ENCODE measurements around the gene TRABD2B. TPM values are rescaled to one million over a fixed set of nuclear protein-coding genes. Genes with fewer than 3 reads are reported as not detected.
A peak's percentile ranks its signal among the peaks of the same experiment; 100 is the strongest.

The TRABD2B gene
- total RNA-seq, 1 experiment from 2014 or later, result 0.05 TPM

- TF ChIP-seq ATF3 (IDR thresholded peaks at IDR 0.05) (no peak), YY1 (IDR thresholded peaks at IDR 0.05; ENCODE audit: extremely low read depth, insufficient replicate concordance, low read depth, low read length) (no peak)
Observed at GRCh38 chr1:47907177-47907528, 90.0 kb downstream of the TRABD2B start (continued).

DNA sequence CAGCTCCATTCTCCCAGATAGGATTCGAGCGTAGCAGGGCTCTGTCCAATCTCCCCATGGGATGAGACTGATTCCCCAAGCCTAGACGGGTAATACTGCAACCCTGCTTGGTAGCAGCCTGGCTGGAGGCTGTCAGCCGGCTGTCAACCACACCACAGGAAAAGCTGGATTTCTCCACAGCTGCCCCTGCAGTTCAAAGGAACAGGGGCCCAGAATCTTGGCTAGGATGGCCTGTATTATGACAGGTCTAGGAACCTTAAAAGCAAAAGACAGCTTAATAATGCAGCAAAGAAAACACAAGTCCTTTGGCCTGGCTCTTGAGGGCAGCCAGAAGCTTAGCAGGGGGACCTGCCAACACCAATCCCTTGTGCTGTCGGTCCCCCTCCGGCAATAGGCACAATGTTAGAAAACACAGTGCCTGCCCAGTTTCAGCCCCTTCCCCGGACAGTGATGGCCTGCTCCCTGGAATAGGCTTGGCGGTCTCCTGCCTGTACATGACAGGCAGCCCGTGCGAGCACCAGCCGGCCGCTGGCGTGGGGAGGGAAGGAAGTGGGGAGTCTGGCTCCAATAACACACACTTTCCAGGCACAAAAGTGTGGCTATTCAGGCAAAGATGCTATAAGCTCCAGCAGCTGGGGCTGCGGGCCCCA lies 90.5 kb downstream of the TRABD2B start:
- Histone ChIP-seq H3K9me2 (ENCODE audit: insufficient read depth) (no peaks in the 10 kb centered on the region), H2AFZ (ENCODE audit: low read depth, low read length, poor library complexity, severe bottlenecking) (no peak overlapping the region), H3K9ac (ENCODE audit: low read length) (no peak overlapping the region), H3K4me2 (ENCODE audit: low read length) (peak overlapping the region; percentile 2; the same call in 1 of the 2 replicates), H3K27me3 (ENCODE audit: insufficient read depth, low read length) (peaks cover 6% of the 10 kb centered on the region; the same call in 1 of the 2 replicates), H3K36me3 (ENCODE audit: control insufficient read depth in 1 of 2, insufficient read depth in 2 of 2, low read length in 2 of 2) (no peaks in the 10 kb centered on the region), H3K27ac (ENCODE audit: low read depth, low read length) (no peak overlapping the region), H3K79me2 (ENCODE audit: insufficient read depth, low read length) (no peaks in the 10 kb centered on the region), H4K20me1 (ENCODE audit: insufficient read depth) (no peaks in the 10 kb centered on the region), H3K9me3 (ENCODE audit: control insufficient read depth in 1 of 2, insufficient read depth in 1 of 2, low read depth in 1 of 2, low read length in 2 of 2) (no peaks in the 10 kb centered on the region), H3K4me1 (ENCODE audit: control insufficient read depth in 1 of 2, insufficient read depth in 2 of 2, low read length in 2 of 2) (peaks cover 5 to 9% of the 10 kb centered on the region in 2 experiments; a peak in 2 of 4 replicates), H3K4me3 (replicated peaks in 1 of 2; ENCODE audit: low read depth in 1 of 2, low read length in 2 of 2) (no peak overlapping the region)
- ChIA-PET RAD21 (ENCODE audit: low non-redundant PET in 1 of 2, low total read pairs in 2 of 2, uncharacterized antibody in 2 of 2, unreplicated experiment in 2 of 2) (no interaction called here), CTCF (no interaction called here), POLR2A (no interaction called here)
- ATAC-seq, result no peak
- no TSS peak for BruUV-seq (replicated peaks)
- TF ChIP-seq CEBPB (IDR thresholded peaks at IDR 0.05; ENCODE audit: low read depth), result no peak
- no peak for TF ChIP-seq EZH2 (IDR thresholded peaks at IDR 0.05)
- TF ChIP-seq EZH2phosphoT487 (IDR thresholded peaks at IDR 0.05; ENCODE audit: borderline replicate concordance), result no peak
- TF ChIP-seq SIN3A (IDR thresholded peaks at IDR 0.05; ENCODE audit: low read depth), result no peak
- TF ChIP-seq TCF7L2 (IDR thresholded peaks at IDR 0.05; ENCODE audit: borderline replicate concordance, extremely low read depth, insufficient read depth, insufficient read length), result no peak
- no peak for TF ChIP-seq CBX3 (IDR thresholded peaks at IDR 0.05; ENCODE audit: low read depth)
- no peak for TF ChIP-seq CTCF (IDR thresholded peaks at IDR 0.05 in 2 of 3, conservative IDR thresholded peaks at IDR 0.05 in 1 of 3; ENCODE audit: borderline replicate concordance in 1 of 3, insufficient read depth in 1 of 3, low read depth in 2 of 3, low read length in 2 of 3)
- TF ChIP-seq, protein P1, sequence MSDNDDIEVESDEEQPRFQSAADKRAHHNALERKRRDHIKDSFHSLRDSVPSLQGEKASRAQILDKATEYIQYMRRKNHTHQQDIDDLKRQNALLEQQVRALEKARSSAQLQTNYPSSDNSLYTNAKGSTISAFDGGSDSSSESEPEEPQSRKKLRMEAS (IDR thresholded peaks at IDR 0.05), result no peak
- TF ChIP-seq, protein P2, sequence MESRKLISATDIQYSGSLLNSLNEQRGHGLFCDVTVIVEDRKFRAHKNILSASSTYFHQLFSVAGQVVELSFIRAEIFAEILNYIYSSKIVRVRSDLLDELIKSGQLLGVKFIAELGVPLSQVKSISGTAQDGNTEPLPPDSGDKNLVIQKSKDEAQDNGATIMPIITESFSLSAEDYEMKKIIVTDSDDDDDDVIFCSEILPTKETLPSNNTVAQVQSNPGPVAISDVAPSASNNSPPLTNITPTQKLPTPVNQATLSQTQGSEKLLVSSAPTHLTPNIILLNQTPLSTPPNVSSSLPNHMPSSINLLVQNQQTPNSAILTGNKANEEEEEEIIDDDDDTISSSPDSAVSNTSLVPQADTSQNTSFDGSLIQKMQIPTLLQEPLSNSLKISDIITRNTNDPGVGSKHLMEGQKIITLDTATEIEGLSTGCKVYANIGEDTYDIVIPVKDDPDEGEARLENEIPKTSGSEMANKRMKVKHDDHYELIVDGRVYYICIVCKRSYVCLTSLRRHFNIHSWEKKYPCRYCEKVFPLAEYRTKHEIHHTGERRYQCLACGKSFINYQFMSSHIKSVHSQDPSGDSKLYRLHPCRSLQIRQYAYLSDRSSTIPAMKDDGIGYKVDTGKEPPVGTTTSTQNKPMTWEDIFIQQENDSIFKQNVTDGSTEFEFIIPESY (IDR thresholded peaks at IDR 0.05; ENCODE audit: extremely low read depth, insufficient replicate concordance, low read length), result no peak
- no peak for TF ChIP-seq SP1 (IDR thresholded peaks at IDR 0.05; ENCODE audit: low read depth)
- DNase-seq (ENCODE audit: low read depth, low spot score), result no peak
- intact Hi-C loops (cut with micrococcal nuclease), result no loop called here

Data from HCT116 (cell line).